GOT3 (cell line): ENCODE data around the gene KCNH1.

Source experiments
- DNase-seq: peaks from one replicate; lab custom pipeline; 2025; ENCODE audit warnings: mixed read lengths; lab: John Stamatoyannopoulos, UW

KCNH1 gene

GRCh38 chr1:210648588-210649269, 485.2 kb downstream of the KCNH1 start:
- no peak for DNase-seq

GRCh38 chr1:210647406-210648333, 486.3 kb downstream of the KCNH1 start:
- no peak for DNase-seq

- DNase-seq, result no peak
Measured at GRCh38 chr1:210646258-210646616, 487.7 kb downstream of the KCNH1 start.

DNA sequence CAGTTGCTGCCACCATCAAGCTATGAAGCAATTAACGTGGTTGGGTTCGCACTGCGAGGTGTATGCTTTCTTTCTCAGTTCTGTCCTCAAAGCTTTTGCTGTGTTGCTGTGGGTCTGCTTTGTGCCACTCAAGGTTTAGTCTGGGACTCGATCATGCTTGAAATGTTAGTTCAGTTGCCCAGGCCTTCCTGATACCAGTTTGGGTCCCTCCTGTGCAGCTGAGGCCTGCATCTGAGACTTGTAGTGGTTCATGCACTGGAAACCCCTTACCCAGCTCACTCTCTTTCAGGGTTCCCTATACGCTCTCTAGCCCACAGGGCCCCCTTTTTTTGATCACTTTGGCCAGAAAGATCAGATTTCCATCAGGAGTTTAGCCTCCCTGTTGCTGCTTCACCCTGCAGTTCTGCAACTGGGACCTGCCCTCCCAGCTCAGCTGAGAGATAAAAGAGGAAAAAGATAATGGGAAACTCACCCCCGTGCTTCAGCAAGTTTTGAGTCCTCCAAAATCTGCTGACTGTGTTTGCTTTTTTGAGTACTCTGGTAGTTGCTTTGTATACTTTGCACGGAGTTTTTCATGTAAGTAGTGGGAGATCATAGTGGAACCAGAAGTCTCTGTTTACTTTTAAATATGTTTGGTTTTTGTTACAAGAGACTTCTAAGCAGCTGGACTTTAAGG, 488.2 kb downstream of the KCNH1 start:
- DNase-seq, result no peak

GRCh38 chr1:210641582-210641981, 492.4 kb downstream of the KCNH1 start:
- DNase-seq, result no peak

DNA sequence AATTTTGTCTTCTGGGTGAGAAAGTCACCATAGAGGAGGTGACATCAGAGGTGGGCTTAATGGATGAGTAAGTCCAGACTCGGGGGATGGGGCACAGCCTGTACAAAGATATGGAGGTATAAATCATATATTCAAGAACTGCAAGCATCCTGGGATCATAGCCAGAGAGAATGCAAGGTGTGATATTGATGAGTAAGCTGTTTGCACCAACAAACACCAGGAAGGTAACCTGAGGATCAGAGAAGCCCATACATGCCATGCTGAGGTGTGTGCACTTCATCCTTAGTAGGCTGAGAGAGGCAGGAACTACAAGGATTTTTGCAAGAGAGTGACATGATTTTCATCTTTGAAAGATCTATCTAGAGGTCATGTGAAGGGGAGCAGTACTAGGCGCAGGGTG, 498.8 kb downstream of the KCNH1 start:
- no peak for DNase-seq

- no peak for DNase-seq
Measured at GRCh38 chr1:210633636-210634035, 500.3 kb downstream of the KCNH1 start.

- DNase-seq, result no peak
Measured at GRCh38 chr1:210633140-210633539, 500.8 kb downstream of the KCNH1 start.

- no peak for DNase-seq
Measured at GRCh38 chr1:210631399-210631798, 502.5 kb downstream of the KCNH1 start.

- no peak for DNase-seq
Measured at GRCh38 chr1:210629276-210629675, 504.7 kb downstream of the KCNH1 start.

- DNase-seq, result no peak
Measured at GRCh38 chr1:210627755-210628154, 506.2 kb downstream of the KCNH1 start.
